ENCODE results near the gene TXNDC2. TPM values are rescaled to one million over a fixed set of nuclear protein-coding genes. Genes with fewer than 3 reads are reported as not detected.
"Not testable (repeated sequence)": the region's sequence is repeated elsewhere in the genome, so short reads cannot be mapped to it uniquely, and the experiment has no call there.

TXNDC2 gene
- total RNA-seq, 2 donors from 2014 or later = 3.6 TPM; not detected in 1

DNA sequence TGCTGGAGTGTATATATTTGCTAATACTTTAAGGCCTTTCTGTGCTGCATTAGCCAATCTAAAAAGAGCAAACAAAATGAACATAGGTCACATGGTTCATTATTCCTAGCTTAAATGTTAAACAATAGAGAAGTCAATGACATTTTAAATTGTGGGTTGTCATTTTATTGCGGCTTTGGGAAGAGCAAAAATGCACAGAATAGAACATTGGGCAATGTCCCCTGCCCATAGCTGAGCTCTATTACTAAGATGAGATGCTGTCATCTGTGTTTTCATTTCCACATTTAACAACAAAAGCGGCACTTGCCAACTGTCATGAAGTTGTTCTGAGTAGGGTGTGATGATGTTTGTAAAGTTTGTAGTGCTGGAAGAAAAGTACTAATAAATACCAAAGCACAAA lies 24.9 kb downstream of the TXNDC2 start:
- no peak overlapping the region for H3K27ac ChIP-seq
- H3K27me3 ChIP-seq (replicated peaks; ENCODE audit: insufficient read depth) = no peaks in the 10 kb centered on the region
- 78% methylated on average over 2 of the region's 2 CpGs for WGBS
- H3K4me3 ChIP-seq = no peak overlapping the region
- no peak for TF ChIP-seq POLR2AphosphoS5 (IDR thresholded peaks at IDR 0.05)
- TF ChIP-seq, protein P1, sequence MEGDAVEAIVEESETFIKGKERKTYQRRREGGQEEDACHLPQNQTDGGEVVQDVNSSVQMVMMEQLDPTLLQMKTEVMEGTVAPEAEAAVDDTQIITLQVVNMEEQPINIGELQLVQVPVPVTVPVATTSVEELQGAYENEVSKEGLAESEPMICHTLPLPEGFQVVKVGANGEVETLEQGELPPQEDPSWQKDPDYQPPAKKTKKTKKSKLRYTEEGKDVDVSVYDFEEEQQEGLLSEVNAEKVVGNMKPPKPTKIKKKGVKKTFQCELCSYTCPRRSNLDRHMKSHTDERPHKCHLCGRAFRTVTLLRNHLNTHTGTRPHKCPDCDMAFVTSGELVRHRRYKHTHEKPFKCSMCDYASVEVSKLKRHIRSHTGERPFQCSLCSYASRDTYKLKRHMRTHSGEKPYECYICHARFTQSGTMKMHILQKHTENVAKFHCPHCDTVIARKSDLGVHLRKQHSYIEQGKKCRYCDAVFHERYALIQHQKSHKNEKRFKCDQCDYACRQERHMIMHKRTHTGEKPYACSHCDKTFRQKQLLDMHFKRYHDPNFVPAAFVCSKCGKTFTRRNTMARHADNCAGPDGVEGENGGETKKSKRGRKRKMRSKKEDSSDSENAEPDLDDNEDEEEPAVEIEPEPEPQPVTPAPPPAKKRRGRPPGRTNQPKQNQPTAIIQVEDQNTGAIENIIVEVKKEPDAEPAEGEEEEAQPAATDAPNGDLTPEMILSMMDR (IDR thresholded peaks at IDR 0.05) = no peak
- no peak for TF ChIP-seq POLR2A (IDR thresholded peaks at IDR 0.05)
- no peaks in the 10 kb centered on the region for H3K4me1 ChIP-seq (replicated peaks)
- no peaks in the 10 kb centered on the region for H3K36me3 ChIP-seq
- no peak for DNase-seq (ENCODE audit: low spot score)
- intact Hi-C loops (cut with DNase I) = loop anchor here (5.0 to 10.0 kb wide), 2 partner anchors 73 to 576 kb away; partner anchors contain the start of gene TWSG1
- no peaks in the 10 kb centered on the region for H3K9me3 ChIP-seq

- WGBS = 90% methylated on average over 5 of the region's 5 CpGs
- intact Hi-C loops (cut with DNase I) = loop anchor here (5.0 to 10.0 kb wide), 2 partner anchors 74 to 576 kb away; partner anchors contain the start of gene TWSG1
- H3K27ac ChIP-seq = no peak overlapping the region
- H3K27me3 ChIP-seq (replicated peaks; ENCODE audit: insufficient read depth) = no peaks in the 10 kb centered on the region
- H3K4me1 ChIP-seq (replicated peaks) = no peaks in the 10 kb centered on the region
- H3K36me3 ChIP-seq = no peaks in the 10 kb centered on the region
- no peak for DNase-seq (ENCODE audit: low spot score)
- no peak overlapping the region for H3K4me3 ChIP-seq
- TF ChIP-seq POLR2AphosphoS5 (IDR thresholded peaks at IDR 0.05) = no peak
- TF ChIP-seq, protein P1 (IDR thresholded peaks at IDR 0.05) = no peak
- TF ChIP-seq POLR2A (IDR thresholded peaks at IDR 0.05) = no peak
- H3K9me3 ChIP-seq = no peaks in the 10 kb centered on the region
Measured at GRCh38 chr18:9911226-9911625, 25.5 kb downstream of the TXNDC2 start.

DNA sequence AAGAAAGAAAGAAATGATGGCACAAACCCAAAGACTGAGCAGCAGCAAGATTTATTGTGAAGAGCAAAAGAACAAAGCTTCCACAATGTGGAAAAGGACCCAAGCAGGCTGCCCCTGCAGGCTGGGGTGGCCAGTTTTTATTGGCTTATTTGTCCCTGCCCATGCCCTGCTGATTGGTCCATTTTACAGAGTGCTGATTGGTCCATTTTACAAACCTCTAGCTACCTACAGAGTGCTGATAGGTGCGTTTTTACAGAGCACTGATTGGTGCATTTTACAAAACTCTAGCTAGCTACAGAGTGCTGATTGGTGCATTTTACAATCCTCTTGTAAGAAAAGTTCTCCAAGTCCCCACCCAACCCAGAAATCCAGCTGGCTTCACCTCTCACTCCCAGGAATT lies 26.5 kb downstream of the TXNDC2 start:
- not testable (repeated sequence) for H3K27me3 ChIP-seq (replicated peaks; ENCODE audit: insufficient read depth); H3K9me3 ChIP-seq; DNase-seq (ENCODE audit: low spot score); H3K27ac ChIP-seq; H3K4me3 ChIP-seq; H3K36me3 ChIP-seq; H3K4me1 ChIP-seq (replicated peaks)
- 100% methylated on average over 1 of the region's 1 CpG for WGBS
- intact Hi-C loops (cut with DNase I) = loop anchor here (5.0 to 10.0 kb wide), 2 partner anchors 75 to 577 kb away; partner anchors contain the start of gene TWSG1

DNA sequence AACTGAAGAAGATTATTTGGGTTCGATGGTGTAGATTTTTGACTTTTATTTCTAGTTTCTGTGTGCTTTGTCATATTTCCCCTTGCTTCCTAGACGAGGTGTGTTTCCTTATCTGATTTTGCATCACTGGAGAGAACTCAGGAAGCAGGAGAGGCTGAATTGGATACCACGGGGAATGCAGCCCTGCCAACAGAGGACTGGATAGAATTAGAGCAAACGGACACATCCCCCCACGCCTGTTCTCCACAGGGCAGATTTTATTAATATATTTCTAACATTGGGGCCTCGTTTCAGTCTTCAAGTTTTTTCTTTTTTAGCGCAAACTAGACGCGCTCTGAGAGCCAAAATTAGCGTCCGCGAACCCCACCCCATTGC lies 27.4 kb downstream of the TXNDC2 start:
- peak overlapping the region; percentile 88 to 96 for H3K4me3 ChIP-seq
- no peaks in the 10 kb centered on the region for H3K9me3 ChIP-seq
- no peaks in the 10 kb centered on the region for H3K36me3 ChIP-seq
- intact Hi-C loops (cut with DNase I) = loop anchor here (5.0 to 10.0 kb wide), 2 partner anchors 76 to 578 kb away; partner anchors contain the start of gene TWSG1
- DNase-seq (ENCODE audit: low spot score) = no peak
- peaks cover under 1% of the 10 kb centered on the region for H3K4me1 ChIP-seq (replicated peaks)
- H3K27me3 ChIP-seq (replicated peaks; ENCODE audit: insufficient read depth) = no peaks in the 10 kb centered on the region
- 6% methylated on average over 12 of the region's 12 CpGs for WGBS
- H3K27ac ChIP-seq = peak overlapping the region; percentile 99 to 100
- TF ChIP-seq, protein P1 (IDR thresholded peaks at IDR 0.05) = no peak
- no peak for TF ChIP-seq POLR2A (IDR thresholded peaks at IDR 0.05)
- TF ChIP-seq POLR2AphosphoS5 (IDR thresholded peaks at IDR 0.05) = no peak

- TF ChIP-seq POLR2AphosphoS5 (IDR thresholded peaks at IDR 0.05) (peak; percentile 80), POLR2A (IDR thresholded peaks at IDR 0.05) (peak; percentile 96)
- TF ChIP-seq, protein P1 (IDR thresholded peaks at IDR 0.05) = peak in 1 of 4 experiments; percentile 26
- Histone ChIP-seq H3K9me3 (no peaks in the 10 kb centered on the region), H3K4me3 (peak within 1 kb of the TSS; percentile 88 to 96), H3K27ac (peak within 1 kb of the TSS; percentile 99 to 100), H3K4me1 (replicated peaks) (peaks cover 5% of the 10 kb centered on the region), H3K27me3 (replicated peaks; ENCODE audit: insufficient read depth) (no peaks in the 10 kb centered on the region), H3K36me3 (no peaks in the 10 kb centered on the region)
- WGBS = under 1% methylated on average over 81 of the region's 87 CpGs
- intact Hi-C loops (cut with DNase I) = loop anchor here (2.0 to 10.0 kb wide), 3 partner anchors 59 to 579 kb away; partner anchors contain the start of gene TWSG1
- peak; percentile 94 for DNase-seq (ENCODE audit: low spot score)
Measured at GRCh38 chr18:9913526-9914333, 28.0 kb downstream of the TXNDC2 start, which contains the start of gene VAPA. Gene VAPA, plus strand, starts transcription at chr18:9914016. Its CDS starts 241 bp downstream, at chr18:9914257.

All from prostate gland (tissue), 2 donors.